GM12891 (cell line): Measurements from ENCODE around the gene ARHGAP5.

Source experiments
- DNase-seq: peaks from one replicate; pipeline ENCODE4 v3.0.0; 2011; ENCODE audit warnings: low spot score; ENCODE audit not compliant: insufficient read length
- FAIRE-seq: peaks from 2 replicates; lab custom pipeline; 2011; peaks lifted over from hg19 to GRCh38; lab: Jason Lieb, UNC
- PAX5 ChIP-seq: IDR thresholded peaks from 2 replicates; pipeline ENCODE4 v1.6.1; 2011; ENCODE audit warnings: low read length, moderate library complexity, mild to moderate bottlenecking; ENCODE audit not compliant: insufficient read depth, severe bottlenecking
- POLR2A ChIP-seq: IDR thresholded peaks from 2 replicates; pipeline ENCODE4 v1.6.1; 2011; ENCODE audit warnings: low read depth, low read length, control low read depth
- POLR2AphosphoS5 ChIP-seq: IDR thresholded peaks from 2 replicates; pipeline ENCODE4 v1.6.1; 2011; ENCODE audit warnings: low read depth, low read length, control low read depth
- POU2F2 ChIP-seq: IDR thresholded peaks from 2 replicates; pipeline ENCODE4 v1.6.1; 2011; ENCODE audit warnings: low read depth, mild to moderate bottlenecking, control low read depth, low read length, moderate library complexity
- SPI1 ChIP-seq: IDR thresholded peaks from 2 replicates; pipeline ENCODE4 v1.6.1; 2011; ENCODE audit warnings: low read depth, low read length, control low read depth
- TAF1 ChIP-seq: IDR thresholded peaks from 2 replicates; pipeline ENCODE4 v1.6.1; 2011; ENCODE audit warnings: low read depth, low read length, control low read depth

Gene ARHGAP5

GRCh38 chr14:32085845-32086383, 8.8 kb downstream of the ARHGAP5 start:
- DNase-seq (no peak), FAIRE-seq (no peak)
- TF ChIP-seq POLR2AphosphoS5 (no peak), PAX5 (no peak), SPI1 (no peak), TAF1 (no peak), POU2F2 (no peak)

DNA sequence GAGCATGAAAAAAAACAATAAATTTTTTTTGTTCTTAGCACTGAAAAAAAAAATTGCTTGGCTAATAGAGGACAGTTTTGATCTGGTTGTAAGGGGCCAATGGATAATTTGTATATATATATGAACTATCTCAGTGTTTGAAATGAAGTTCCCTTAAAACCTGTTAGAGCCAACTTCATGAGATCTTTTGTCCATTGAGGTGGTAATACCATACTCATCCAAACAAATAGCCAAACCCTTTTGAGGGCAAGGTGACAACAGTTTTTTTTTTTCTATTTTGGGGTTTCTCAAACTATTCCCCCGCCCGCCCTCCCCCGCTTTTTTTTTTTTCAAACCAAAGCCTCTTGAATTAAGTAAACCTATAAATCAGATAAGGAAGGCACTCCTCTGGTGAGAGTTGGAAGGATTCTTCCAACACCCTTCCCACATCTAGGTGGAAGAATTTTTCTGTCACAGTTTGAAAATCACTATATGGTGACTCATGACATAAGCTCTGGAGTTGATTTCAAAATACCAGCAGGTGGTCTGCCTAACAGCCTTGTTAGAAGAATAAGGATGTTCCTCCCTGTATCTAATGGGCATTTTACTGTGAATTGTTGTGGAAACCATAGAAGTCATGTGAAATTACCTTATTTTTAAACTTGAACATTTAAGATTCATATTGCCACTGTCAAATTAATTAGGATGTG, 10.2 kb downstream of the ARHGAP5 start:
- DNase-seq, result no peak
- no peak for FAIRE-seq
- TF ChIP-seq POU2F2, result no peak
- TF ChIP-seq SPI1, result no peak
- TF ChIP-seq TAF1, result no peak

DNA sequence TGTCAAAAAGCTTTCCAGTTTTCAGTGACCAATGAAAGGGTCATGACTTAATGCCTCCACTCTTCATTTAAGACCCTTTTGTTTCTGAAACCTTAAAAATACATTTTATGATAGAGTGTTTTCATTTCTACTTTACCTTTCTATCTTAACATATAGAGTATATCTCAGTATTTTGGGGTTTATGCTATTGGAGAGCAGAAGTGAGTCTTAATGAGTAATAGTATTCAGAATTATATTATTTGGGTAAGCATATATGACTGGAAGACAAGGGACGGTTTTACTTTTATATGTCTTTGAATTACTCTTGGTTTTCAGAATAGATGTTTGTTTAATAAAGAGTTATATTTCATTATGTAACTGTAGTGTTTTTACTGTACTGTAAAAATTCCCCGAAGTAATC, 10.8 kb downstream of the ARHGAP5 start:
- TF ChIP-seq SPI1 (no peak), TAF1 (no peak), PAX5 (no peak), POLR2A (no peak), POLR2AphosphoS5 (no peak), POU2F2 (no peak)
- FAIRE-seq (no peak), DNase-seq (no peak)

GRCh38 chr14:32090686-32091085, 13.6 kb downstream of the ARHGAP5 start:
- FAIRE-seq, result no peak
- TF ChIP-seq TAF1, result no peak
- TF ChIP-seq PAX5, result no peak
- no peak for TF ChIP-seq POLR2AphosphoS5
- TF ChIP-seq SPI1, result no peak
- no peak for TF ChIP-seq POU2F2
- no peak for DNase-seq

- no peak for TF ChIP-seq POU2F2
- no peak for DNase-seq
- FAIRE-seq, result no peak
Observed at GRCh38 chr14:32099473-32099872, 22.4 kb downstream of the ARHGAP5 start.

GRCh38 chr14:32100175-32100574, 23.1 kb downstream of the ARHGAP5 start:
- DNase-seq (no peak), FAIRE-seq (no peak)
- no peak for TF ChIP-seq PAX5
- no peak for TF ChIP-seq POU2F2
- no peak for TF ChIP-seq TAF1
- TF ChIP-seq POLR2A, result no peak
- TF ChIP-seq SPI1, result no peak
- no peak for TF ChIP-seq POLR2AphosphoS5

- FAIRE-seq (peak; percentile 9), DNase-seq (no peak)
- TF ChIP-seq POU2F2, result no peak
- no peak for TF ChIP-seq TAF1
- no peak for TF ChIP-seq POLR2A
- peak; percentile 95 for TF ChIP-seq PAX5
- TF ChIP-seq POLR2AphosphoS5, result no peak
- TF ChIP-seq SPI1, result no peak
Observed at GRCh38 chr14:32102152-32102787, 25.2 kb downstream of the ARHGAP5 start.

- FAIRE-seq (no peak), DNase-seq (no peak)
- no peak for TF ChIP-seq POU2F2
- no peak for TF ChIP-seq POLR2A
- TF ChIP-seq PAX5, result no peak
- no peak for TF ChIP-seq TAF1
- no peak for TF ChIP-seq SPI1
- TF ChIP-seq POLR2AphosphoS5, result no peak
Observed at GRCh38 chr14:32102968-32103367, 25.9 kb downstream of the ARHGAP5 start.

- no peak for FAIRE-seq
- DNase-seq, result no peak
- TF ChIP-seq POLR2A (no peak), SPI1 (no peak), POLR2AphosphoS5 (no peak), POU2F2 (no peak), PAX5 (no peak), TAF1 (no peak)
Observed at GRCh38 chr14:32104308-32104707, 27.2 kb downstream of the ARHGAP5 start.

DNA sequence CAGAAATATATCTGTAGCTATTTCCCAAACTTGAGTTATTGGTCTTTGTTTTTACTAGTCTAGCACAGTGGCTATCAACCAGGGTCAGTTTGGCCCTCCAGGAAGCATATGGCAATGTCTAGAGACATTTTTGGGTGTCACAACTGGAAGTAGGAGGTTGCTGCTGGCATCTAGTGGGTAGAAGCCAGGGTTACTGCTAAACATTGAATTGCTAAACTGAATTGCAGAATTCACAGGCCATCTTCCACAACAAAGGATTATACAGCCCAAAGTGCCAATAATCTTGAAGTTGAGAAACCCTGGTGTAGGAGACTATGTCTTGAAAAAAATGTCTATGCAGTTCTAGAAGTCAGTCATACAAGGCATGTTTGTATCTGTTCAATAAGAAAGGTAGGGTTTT, 27.7 kb downstream of the ARHGAP5 start:
- TF ChIP-seq POU2F2 (no peak), TAF1 (no peak), PAX5 (no peak)
- no peak for FAIRE-seq
- no peak for DNase-seq

- TF ChIP-seq PAX5 (no peak), POLR2AphosphoS5 (no peak), POU2F2 (no peak), SPI1 (no peak), POLR2A (no peak), TAF1 (no peak)
- DNase-seq (no peak), FAIRE-seq (no peak)
Observed at GRCh38 chr14:32109676-32110547, 32.8 kb downstream of the ARHGAP5 start.
